Upper lobe of left lung (tissue), 4 donors: ENCODE results near the gene BPTF.

Experiments
- POLR2A ChIP-seq, 4 donors: fragments of 450-650 bp; IDR thresholded peaks; one replicate each; pipeline ENCODE4 v1.5.1; 2016 to 2017; ENCODE audit warnings: antibody characterized with exemption in 4 of 4, mild to moderate bottlenecking in 2 of 4
- TF ChIP-seq, protein P1 (sequence below), 6 experiments: fragments of 450-650 bp in 4 of 6; fragments of 200-600 bp in 2 of 6; sonication (generic) in 2 of 6; IDR thresholded peaks; one replicate each; pipeline ENCODE4 v1.5.1; 2016 to 2019; ENCODE audit warnings: antibody characterized with exemption in 6 of 6

DNA sequence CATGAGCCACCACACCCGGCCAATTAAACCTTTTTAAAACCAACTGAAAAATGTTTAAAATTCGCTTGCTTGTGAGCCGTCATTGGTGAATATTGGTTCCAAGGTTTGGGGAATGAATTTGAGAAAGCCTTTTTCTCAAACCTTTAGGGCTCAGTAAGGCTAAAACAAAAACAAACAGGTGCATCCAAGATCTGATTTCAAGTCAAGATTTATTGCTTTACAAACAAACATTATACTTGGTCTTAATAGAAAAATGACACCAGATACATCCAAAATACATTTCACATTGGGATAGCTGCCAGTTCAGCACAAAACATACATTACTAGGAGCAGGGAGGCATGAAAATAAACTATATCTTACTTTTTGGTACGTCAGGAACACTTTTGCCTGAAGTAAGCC lies 165.6 kb downstream of the BPTF start:
- TF ChIP-seq POLR2A (IDR thresholded peaks at IDR 0.05): no peak
- TF ChIP-seq, protein P1, sequence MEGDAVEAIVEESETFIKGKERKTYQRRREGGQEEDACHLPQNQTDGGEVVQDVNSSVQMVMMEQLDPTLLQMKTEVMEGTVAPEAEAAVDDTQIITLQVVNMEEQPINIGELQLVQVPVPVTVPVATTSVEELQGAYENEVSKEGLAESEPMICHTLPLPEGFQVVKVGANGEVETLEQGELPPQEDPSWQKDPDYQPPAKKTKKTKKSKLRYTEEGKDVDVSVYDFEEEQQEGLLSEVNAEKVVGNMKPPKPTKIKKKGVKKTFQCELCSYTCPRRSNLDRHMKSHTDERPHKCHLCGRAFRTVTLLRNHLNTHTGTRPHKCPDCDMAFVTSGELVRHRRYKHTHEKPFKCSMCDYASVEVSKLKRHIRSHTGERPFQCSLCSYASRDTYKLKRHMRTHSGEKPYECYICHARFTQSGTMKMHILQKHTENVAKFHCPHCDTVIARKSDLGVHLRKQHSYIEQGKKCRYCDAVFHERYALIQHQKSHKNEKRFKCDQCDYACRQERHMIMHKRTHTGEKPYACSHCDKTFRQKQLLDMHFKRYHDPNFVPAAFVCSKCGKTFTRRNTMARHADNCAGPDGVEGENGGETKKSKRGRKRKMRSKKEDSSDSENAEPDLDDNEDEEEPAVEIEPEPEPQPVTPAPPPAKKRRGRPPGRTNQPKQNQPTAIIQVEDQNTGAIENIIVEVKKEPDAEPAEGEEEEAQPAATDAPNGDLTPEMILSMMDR (IDR thresholded peaks at IDR 0.05): no peak
